AG09309 (cell line): ENCODE measurements around the gene RBM22.

ENCODE experiments used
- DNase-seq: peaks from one replicate; pipeline ENCODE4 v3.0.0-alpha.2; 2010; ENCODE audit warnings: low read depth
- H3K4me3 ChIP-seq: 2 replicates; pipeline ENCODE4 v1.5.1; 2011; ENCODE audit warnings: mild to moderate bottlenecking, low read depth, low read length, moderate library complexity; ENCODE audit not compliant: control insufficient read depth
- TF ChIP-seq, protein P1 (sequence below): IDR thresholded peaks from 2 replicates; pipeline ENCODE4 v1.5.1; 2011; ENCODE audit warnings: mild to moderate bottlenecking, low read depth, low read length, inconsistent platforms; ENCODE audit not compliant: insufficient read depth, control insufficient read depth; ENCODE audit errors: missing control alignments

Gene RBM22

DNA sequence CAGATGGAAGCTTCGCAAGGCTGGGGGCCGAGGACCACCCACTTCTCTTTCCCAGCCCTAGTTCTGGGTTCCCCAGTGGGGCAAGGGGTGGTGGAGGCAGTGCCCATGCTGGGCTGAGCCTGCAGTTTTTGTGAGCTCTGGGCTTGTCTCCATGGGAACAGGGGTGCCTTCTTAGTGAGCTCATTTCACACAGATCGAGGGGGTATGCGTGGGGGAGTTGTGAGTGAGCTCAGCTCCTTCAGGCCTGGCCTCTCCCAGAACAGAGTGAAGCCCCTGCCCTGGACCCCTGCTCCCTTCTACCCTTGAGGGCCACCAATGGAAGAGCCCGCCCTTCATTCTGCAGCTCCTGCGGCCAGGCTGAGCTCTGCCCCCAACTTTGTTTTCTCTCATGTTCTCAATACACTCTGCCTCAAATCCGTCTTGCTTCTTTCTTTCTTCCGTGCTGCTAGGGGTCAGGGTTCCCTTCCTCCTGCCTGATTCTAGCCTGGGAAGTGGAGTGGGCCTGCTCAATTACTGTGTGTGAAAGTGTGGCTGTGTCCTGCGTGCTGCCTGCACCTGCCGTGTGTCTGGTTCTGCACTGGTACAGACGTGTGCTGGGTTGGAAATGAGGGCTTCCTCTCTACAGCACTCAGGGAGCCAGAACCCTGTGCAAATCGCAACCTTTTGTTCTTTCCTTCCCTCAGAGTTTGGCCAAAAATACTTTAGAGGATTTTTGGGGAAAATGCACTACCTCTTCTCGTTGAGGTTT lies 48.8 kb downstream of the RBM22 start:
- DNase-seq = no peak
- TF ChIP-seq, protein P1, sequence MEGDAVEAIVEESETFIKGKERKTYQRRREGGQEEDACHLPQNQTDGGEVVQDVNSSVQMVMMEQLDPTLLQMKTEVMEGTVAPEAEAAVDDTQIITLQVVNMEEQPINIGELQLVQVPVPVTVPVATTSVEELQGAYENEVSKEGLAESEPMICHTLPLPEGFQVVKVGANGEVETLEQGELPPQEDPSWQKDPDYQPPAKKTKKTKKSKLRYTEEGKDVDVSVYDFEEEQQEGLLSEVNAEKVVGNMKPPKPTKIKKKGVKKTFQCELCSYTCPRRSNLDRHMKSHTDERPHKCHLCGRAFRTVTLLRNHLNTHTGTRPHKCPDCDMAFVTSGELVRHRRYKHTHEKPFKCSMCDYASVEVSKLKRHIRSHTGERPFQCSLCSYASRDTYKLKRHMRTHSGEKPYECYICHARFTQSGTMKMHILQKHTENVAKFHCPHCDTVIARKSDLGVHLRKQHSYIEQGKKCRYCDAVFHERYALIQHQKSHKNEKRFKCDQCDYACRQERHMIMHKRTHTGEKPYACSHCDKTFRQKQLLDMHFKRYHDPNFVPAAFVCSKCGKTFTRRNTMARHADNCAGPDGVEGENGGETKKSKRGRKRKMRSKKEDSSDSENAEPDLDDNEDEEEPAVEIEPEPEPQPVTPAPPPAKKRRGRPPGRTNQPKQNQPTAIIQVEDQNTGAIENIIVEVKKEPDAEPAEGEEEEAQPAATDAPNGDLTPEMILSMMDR = no peak
- H3K4me3 ChIP-seq = no peak overlapping the region

DNA sequence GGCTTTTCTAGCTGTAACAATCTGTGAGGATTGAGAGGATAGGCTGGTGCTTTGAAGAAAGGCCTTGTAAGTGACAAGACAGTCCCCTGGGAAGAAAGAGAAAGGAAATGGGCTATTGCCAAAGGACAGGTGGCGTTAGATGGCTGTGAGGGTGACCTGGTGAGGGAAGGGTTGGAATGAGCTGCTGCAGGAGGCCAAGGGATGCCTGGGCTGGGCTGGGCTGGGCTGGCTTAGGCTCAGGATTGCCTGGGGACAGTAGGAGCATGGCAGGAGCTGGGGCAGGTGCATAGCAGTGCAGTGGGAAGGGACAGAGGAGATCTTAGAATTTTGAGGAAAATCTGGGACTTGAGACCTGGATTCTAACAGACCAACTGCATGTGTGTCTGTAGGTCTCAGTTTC lies 49.5 kb downstream of the RBM22 start:
- H3K4me3 ChIP-seq = no peak overlapping the region
- TF ChIP-seq, protein P1 = no peak
- DNase-seq = no peak

DNA sequence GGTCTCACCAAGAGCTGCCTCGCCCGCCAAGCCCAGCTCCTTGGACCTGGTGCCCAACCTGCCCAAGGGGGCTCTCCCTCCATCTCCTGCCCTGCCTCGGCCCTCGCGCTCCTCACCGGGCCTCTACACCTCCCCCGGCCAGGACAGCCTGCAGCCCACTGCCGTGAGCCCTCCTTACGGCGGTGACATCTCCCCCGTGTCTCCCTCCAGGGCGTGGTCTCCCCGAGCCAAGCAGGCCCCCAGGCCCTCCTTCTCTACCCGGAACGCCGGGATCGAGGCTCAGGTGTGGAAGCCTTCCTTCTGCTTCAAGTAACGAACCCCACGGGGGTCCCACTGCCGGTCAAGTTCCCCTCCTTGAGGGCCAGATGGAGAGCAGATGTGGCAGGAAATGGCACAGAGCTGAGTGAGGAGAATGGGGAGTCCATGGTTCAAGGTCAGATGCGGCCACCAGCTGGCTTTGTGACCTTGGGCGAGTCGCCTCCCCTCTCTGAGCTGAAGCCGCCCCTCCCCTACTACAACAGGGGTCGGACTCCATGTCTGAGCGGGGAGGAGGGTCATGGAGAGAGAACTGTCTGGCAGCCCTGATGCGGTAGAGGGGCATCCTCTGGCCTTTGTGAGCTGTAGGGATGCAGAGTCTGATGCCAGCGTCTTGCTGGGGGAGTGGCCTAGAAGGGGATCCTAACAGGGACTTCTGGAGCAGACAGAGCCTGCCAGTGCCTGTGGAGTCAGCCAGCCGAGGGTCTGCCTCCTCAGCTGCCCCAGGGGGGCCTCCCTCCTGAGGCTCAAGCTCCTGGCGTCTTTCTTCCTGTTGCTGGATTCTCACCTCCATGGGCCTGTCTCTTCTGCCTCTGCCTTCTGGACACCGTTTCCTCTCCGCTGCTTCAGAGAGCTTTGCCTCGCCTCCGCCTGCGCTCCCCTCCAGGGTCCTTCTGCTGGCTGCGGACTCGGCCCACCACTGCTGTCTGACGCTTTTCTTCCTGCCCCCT lies 50.5 kb downstream of the RBM22 start:
- no peak for DNase-seq
- H3K4me3 ChIP-seq = no peak overlapping the region
- TF ChIP-seq, protein P1 = no peak

DNA sequence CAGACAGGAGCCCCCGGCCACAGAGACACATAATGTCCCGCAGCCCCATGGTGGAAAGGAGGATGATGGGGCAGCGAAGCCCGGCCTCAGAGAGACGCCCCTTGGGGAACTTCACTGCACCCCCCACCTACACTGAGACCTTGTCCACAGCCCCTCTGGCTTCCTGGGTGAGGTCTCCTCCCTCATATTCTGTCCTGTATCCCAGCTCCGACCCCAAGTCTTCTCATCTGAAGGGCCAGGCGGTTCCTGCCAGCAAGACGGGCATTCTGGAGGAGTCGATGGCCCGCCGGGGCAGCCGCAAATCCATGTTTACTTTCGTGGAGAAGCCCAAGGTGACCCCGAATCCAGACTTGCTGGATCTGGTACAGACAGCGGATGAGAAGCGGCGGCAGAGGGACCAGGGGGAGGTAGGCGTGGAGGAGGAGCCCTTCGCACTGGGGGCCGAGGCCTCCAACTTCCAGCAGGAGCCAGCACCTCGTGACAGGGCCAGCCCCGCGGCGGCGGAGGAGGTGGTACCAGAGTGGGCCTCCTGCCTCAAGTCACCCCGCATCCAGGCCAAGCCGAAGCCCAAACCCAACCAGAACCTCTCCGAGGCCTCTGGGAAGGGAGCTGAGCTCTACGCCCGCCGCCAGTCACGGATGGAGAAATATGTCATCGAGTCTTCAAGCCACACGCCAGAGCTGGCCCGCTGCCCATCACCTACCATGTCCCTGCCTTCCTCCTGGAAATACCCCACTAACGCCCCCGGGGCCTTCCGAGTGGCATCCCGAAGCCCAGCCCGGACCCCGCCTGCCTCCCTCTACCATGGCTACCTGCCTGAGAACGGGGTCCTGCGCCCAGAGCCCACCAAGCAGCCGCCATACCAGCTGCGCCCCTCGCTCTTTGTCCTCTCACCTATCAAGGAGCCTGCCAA lies 51.5 kb downstream of the RBM22 start:
- TF ChIP-seq, protein P1 = no peak
- no peak for DNase-seq
- no peak overlapping the region for H3K4me3 ChIP-seq

DNA sequence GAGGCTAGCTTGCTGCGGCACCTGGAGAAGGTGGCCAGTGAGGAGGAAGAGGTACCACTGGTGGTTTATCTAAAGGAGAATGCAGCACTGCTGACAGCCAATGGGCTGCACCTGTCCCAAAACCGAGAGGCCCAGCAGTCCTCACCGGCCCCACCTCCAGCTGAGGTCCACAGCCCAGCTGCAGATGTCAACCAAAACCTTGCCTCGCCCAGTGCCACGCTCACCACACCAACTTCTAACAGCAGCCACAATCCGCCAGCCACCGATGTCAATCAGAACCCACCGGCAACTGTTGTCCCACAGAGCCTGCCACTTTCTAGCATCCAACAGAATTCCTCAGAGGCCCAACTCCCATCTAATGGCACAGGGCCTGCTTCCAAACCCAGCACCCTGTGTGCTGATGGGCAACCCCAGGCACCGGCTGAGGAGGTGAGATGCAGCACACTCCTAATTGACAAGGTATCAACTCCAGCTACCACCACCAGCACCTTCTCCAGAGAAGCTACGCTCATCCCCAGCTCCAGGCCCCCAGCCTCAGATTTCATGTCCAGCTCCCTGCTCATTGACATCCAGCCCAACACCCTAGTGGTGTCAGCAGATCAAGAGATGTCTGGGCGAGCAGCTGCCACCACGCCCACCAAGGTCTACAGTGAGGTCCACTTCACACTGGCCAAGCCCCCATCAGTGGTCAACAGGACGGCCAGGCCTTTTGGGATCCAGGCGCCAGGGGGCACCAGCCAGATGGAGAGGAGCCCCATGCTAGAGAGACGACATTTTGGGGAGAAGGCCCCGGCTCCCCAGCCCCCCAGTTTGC lies 52.4 kb downstream of the RBM22 start:
- no peak overlapping the region for H3K4me3 ChIP-seq
- TF ChIP-seq, protein P1 = no peak
- no peak for DNase-seq
